HepG2 (cell line): ENCODE measurements around the gene HCFC1R1. TPM values are rescaled to one million over a fixed set of nuclear protein-coding genes. Genes with fewer than 3 reads are reported as not detected.

ENCODE experiments used
- CEBPB ChIP-seq: IDR thresholded peaks from 2 replicates; pipeline ENCODE4 v1.6.1; 2011; ENCODE audit warnings: low read depth, low read length, improper control_type of control experiment, borderline replicate concordance
- LCORL ChIP-seq, 2 experiments: fragments of 450-650 bp in 1 of 2; sonication (generic) in 1 of 2; formaldehyde crosslinking in 1 of 2; IDR thresholded peaks; 2 replicates each; pipeline versions ENCODE4 v1.5.0 to v1.6.1; 2017 to 2020; ENCODE audit warnings: antibody characterized with exemption in 1 of 2, missing genetic modification reagents in 1 of 2
- SYNCRIP ChIP-seq: fragments of 200-400 bp; formaldehyde crosslinking; IDR thresholded peaks from 2 replicates; pipeline ENCODE4 v1.6.1; 2018; ENCODE audit warnings: mild to moderate bottlenecking, low read depth, low read length; ENCODE audit not compliant: insufficient read depth
- ZNF20 ChIP-seq: sonication (generic); formaldehyde crosslinking; IDR thresholded peaks from 2 replicates; pipeline ENCODE4 v1.4.0; 2020; ENCODE audit warnings: mild to moderate bottlenecking, moderate library complexity, missing genetic modification reagents
- ZNF430 ChIP-seq: sonication (generic); formaldehyde crosslinking; IDR thresholded peaks from 2 replicates; pipeline ENCODE4 v1.9.0; 2021; ENCODE audit warnings: mild to moderate bottlenecking, missing genetic modification reagents
- ZNF446 ChIP-seq: sonication (generic); formaldehyde crosslinking; IDR thresholded peaks from 2 replicates; pipeline ENCODE4 v1.5.0; 2020; ENCODE audit warnings: mild to moderate bottlenecking, missing genetic modification reagents
- ZSCAN30 ChIP-seq: sonication (generic); formaldehyde crosslinking; IDR thresholded peaks from 2 replicates; pipeline ENCODE4 v1.5.0; 2020; ENCODE audit warnings: mild to moderate bottlenecking, missing genetic modification reagents
- polyA plus RNA-seq, 8 experiments: library from polyadenylated mRNA; depleted of rRNA in 3 of 8; stranded (reverse) in 7 of 8; unstranded in 1 of 8; fragments of >200 nt; fragmentation: Illumina TruSeq in 4 of 8; extraction: Trizol in 4 of 8; gene quantifications; 2 replicates each; pipeline versions ENCODE4 v1.2.1 to v1.2.3, GENCODE V29; 2011 to 2016; ENCODE audit warnings: low read depth in 4 of 8, missing spikeins in 1 of 8, mixed read lengths in 1 of 8; ENCODE audit not compliant: insufficient read depth in 1 of 8
- total RNA-seq, 5 experiments: library from RNA; depleted of rRNA; stranded (reverse); fragments of >200 nt; fragmentation: Illumina TruSeq; extraction: Trizol; gene quantifications; 2 replicates each; pipeline ENCODE4 v1.2.3, GENCODE V29; 2016; ENCODE audit warnings: low read depth in 1 of 5
- TF ChIP-seq, protein P1 (sequence below): sonication (generic); formaldehyde crosslinking; IDR thresholded peaks from 2 replicates; pipeline ENCODE4 v1.9.0; 2022; ENCODE audit warnings: missing genetic modification reagents, mild to moderate bottlenecking, borderline replicate concordance
- TF ChIP-seq, protein P2 (sequence below): sonication (generic); formaldehyde crosslinking; IDR thresholded peaks from 2 replicates; pipeline ENCODE4 v1.4.0; 2020; ENCODE audit warnings: missing genetic modification reagents, borderline replicate concordance
- TF ChIP-seq, protein P3 (sequence below): sonication (generic); formaldehyde crosslinking; IDR thresholded peaks from 2 replicates; pipeline ENCODE4 v1.4.0; 2020; ENCODE audit warnings: mild to moderate bottlenecking, missing genetic modification reagents
- TF ChIP-seq, protein P4 (sequence below): sonication (generic); formaldehyde crosslinking; IDR thresholded peaks from 2 replicates; pipeline ENCODE4 v1.4.0; 2020; ENCODE audit warnings: missing genetic modification reagents

The HCFC1R1 gene
- total and polyA plus RNA-seq, 2 of the 13 experiments (the other 11 are each of a cell fraction or from before 2014, with no cell fraction given) = 13.8 to 16.1 TPM

DNA sequence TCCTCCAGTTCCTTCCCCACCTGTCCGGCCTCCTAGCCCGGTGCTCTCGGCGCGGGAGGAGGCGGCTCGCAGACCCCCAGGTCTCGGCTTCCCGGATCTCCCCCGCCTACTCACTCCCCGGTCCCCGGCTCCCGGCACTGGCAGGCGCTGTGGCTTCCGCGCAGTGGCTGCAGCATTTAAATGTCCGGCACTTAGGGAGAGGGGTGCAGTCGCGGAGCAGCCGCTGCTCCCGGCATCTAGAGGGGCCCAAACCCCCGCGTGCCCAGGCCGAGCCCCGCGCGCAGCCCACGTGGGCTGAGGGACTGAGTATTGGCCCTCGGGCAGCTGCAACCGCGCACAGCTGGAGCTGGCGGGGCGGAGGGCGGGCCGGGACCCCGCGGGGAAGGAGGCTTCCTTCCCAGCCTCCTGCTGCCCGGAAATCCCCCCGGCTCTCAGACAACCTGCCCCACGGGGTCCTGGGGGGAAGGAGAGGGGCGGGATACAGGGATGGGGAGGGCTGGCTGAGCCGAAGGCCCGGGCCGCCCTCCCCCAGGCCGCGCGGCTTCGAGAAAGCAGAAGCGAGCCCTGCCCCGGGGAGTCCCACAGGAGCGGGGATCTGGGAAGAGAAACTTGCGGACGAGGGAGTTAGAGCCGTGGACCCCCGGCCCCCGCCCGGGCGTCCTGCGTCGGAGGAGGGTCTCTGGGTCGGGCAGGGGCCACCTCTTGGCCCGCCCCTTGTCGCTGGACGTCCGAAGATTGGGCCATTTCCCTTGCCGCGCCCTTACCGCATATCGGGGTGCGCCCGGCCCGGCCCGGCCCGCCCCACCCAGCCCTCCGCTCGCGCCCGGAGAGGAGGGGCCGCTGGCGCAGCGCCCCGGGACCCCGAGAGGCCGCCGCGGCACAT lies 22.3 kb upstream of the HCFC1R1 start, which contains the start of gene MMP25 (continued):
- TF ChIP-seq, protein P1, sequence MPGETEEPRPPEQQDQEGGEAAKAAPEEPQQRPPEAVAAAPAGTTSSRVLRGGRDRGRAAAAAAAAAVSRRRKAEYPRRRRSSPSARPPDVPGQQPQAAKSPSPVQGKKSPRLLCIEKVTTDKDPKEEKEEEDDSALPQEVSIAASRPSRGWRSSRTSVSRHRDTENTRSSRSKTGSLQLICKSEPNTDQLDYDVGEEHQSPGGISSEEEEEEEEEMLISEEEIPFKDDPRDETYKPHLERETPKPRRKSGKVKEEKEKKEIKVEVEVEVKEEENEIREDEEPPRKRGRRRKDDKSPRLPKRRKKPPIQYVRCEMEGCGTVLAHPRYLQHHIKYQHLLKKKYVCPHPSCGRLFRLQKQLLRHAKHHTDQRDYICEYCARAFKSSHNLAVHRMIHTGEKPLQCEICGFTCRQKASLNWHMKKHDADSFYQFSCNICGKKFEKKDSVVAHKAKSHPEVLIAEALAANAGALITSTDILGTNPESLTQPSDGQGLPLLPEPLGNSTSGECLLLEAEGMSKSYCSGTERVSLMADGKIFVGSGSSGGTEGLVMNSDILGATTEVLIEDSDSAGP = 0 out of 2 replicates have a peak, but pooled peaks have one; percentile 13
- TF ChIP-seq CEBPB = no peak
- TF ChIP-seq, protein P2, sequence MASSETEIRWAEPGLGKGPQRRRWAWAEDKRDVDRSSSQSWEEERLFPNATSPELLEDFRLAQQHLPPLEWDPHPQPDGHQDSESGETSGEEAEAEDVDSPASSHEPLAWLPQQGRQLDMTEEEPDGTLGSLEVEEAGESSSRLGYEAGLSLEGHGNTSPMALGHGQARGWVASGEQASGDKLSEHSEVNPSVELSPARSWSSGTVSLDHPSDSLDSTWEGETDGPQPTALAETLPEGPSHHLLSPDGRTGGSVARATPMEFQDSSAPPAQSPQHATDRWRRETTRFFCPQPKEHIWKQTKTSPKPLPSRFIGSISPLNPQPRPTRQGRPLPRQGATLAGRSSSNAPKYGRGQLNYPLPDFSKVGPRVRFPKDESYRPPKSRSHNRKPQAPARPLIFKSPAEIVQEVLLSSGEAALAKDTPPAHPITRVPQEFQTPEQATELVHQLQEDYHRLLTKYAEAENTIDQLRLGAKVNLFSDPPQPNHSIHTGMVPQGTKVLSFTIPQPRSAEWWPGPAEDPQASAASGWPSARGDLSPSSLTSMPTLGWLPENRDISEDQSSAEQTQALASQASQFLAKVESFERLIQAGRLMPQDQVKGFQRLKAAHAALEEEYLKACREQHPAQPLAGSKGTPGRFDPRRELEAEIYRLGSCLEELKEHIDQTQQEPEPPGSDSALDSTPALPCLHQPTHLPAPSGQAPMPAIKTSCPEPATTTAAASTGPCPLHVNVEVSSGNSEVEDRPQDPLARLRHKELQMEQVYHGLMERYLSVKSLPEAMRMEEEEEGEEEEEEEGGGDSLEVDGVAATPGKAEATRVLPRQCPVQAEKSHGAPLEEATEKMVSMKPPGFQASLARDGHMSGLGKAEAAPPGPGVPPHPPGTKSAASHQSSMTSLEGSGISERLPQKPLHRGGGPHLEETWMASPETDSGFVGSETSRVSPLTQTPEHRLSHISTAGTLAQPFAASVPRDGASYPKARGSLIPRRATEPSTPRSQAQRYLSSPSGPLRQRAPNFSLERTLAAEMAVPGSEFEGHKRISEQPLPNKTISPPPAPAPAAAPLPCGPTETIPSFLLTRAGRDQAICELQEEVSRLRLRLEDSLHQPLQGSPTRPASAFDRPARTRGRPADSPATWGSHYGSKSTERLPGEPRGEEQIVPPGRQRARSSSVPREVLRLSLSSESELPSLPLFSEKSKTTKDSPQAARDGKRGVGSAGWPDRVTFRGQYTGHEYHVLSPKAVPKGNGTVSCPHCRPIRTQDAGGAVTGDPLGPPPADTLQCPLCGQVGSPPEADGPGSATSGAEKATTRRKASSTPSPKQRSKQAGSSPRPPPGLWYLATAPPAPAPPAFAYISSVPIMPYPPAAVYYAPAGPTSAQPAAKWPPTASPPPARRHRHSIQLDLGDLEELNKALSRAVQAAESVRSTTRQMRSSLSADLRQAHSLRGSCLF (CRISPR knock-in tag) = no peak
- TF ChIP-seq, protein P3, sequence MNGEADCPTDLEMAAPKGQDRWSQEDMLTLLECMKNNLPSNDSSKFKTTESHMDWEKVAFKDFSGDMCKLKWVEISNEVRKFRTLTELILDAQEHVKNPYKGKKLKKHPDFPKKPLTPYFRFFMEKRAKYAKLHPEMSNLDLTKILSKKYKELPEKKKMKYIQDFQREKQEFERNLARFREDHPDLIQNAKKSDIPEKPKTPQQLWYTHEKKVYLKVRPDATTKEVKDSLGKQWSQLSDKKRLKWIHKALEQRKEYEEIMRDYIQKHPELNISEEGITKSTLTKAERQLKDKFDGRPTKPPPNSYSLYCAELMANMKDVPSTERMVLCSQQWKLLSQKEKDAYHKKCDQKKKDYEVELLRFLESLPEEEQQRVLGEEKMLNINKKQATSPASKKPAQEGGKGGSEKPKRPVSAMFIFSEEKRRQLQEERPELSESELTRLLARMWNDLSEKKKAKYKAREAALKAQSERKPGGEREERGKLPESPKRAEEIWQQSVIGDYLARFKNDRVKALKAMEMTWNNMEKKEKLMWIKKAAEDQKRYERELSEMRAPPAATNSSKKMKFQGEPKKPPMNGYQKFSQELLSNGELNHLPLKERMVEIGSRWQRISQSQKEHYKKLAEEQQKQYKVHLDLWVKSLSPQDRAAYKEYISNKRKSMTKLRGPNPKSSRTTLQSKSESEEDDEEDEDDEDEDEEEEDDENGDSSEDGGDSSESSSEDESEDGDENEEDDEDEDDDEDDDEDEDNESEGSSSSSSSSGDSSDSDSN = peak; percentile 34; the same call in 1 of the 2 replicates
- TF ChIP-seq SYNCRIP = no peak
- TF ChIP-seq ZNF430 (CRISPR knock-in tag) = no peak
- no peak for TF ChIP-seq LCORL (IDR thresholded peaks at IDR 0.05)
- 0 out of 2 replicates have a peak, but pooled peaks have one; percentile 27 for TF ChIP-seq LCORL (CRISPR knock-in tag; IDR thresholded peaks at IDR 0.05)
- no peak for TF ChIP-seq ZNF20 (CRISPR knock-in tag)
- TF ChIP-seq, protein P4, sequence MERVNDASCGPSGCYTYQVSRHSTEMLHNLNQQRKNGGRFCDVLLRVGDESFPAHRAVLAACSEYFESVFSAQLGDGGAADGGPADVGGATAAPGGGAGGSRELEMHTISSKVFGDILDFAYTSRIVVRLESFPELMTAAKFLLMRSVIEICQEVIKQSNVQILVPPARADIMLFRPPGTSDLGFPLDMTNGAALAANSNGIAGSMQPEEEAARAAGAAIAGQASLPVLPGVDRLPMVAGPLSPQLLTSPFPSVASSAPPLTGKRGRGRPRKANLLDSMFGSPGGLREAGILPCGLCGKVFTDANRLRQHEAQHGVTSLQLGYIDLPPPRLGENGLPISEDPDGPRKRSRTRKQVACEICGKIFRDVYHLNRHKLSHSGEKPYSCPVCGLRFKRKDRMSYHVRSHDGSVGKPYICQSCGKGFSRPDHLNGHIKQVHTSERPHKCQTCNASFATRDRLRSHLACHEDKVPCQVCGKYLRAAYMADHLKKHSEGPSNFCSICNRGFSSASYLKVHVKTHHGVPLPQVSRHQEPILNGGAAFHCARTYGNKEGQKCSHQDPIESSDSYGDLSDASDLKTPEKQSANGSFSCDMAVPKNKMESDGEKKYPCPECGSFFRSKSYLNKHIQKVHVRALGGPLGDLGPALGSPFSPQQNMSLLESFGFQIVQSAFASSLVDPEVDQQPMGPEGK (CRISPR knock-in tag) = peak; percentile 2; the same call in 1 of the 2 replicates
- TF ChIP-seq ZNF446 (CRISPR knock-in tag) = 0 out of 2 replicates have a peak, but pooled peaks have one; percentile 42
- no peak for TF ChIP-seq ZSCAN30 (CRISPR knock-in tag)
